Heart left ventricle (tissue), 16 donors: ENCODE results near the gene MMRN2. TPM values are rescaled to one million over a fixed set of nuclear protein-coding genes. Genes with fewer than 3 reads are reported as not detected.
A peak's percentile ranks its signal among the peaks of the same experiment; 100 is the strongest.
"Not testable (repeated sequence)": the region's sequence is repeated elsewhere in the genome, so short reads cannot be mapped to it uniquely, and the experiment has no call there.

Experiments used
- ATAC-seq, 4 donors: fragments of 200-7000 bp; cut with Tn5 transposase; one replicate each; pipeline ENCODE4 v1.9.1; 2020 to 2022; ENCODE audit warnings: moderate library complexity in 4 of 4, mild to moderate bottlenecking in 3 of 4, moderate number of reproducible peaks in 1 of 4
- DNase-seq, 5 donors: peaks; one replicate each; pipeline ENCODE4 v3.0.0-alpha.2; 2020
- H3K27ac ChIP-seq, 12 donors: fragments of 200-600 bp; sonication (generic) in 4 of 12; one replicate each; pipeline versions ENCODE4 v1.5.0 to v1.8.0; 2016 to 2022; ENCODE audit warnings: mild to moderate bottlenecking in 2 of 12
- H3K27me3 ChIP-seq, 9 donors: fragments of 200-600 bp; sonication (generic) in 2 of 9; one replicate each; pipeline versions ENCODE4 v1.5.1 to v1.8.0; 2016 to 2022; ENCODE audit warnings: mild to moderate bottlenecking in 3 of 9
- H3K36me3 ChIP-seq, 9 donors: fragments of 200-600 bp; sonication (generic) in 2 of 9; one replicate each; pipeline versions ENCODE4 v1.5.0 to v1.8.0; 2018 to 2022; ENCODE audit warnings: mild to moderate bottlenecking in 2 of 9
- H3K4me1 ChIP-seq, 12 donors: fragments of 200-600 bp; sonication (generic) in 4 of 12; one replicate each; pipeline versions ENCODE4 v1.5.0 to v1.8.0; 2016 to 2022; ENCODE audit warnings: mild to moderate bottlenecking in 3 of 12
- H3K4me3 ChIP-seq, 12 donors: fragments of 200-600 bp; sonication (generic) in 4 of 12; one replicate each; pipeline versions ENCODE4 v1.5.0 to v1.8.0; 2017 to 2022; ENCODE audit warnings: mild to moderate bottlenecking in 9 of 12, moderate library complexity in 4 of 12
- H3K9me3 ChIP-seq, 12 donors: fragments of 200-600 bp; sonication (generic) in 4 of 12; one replicate each; pipeline versions ENCODE4 v1.5.0 to v1.8.0; 2016 to 2022; ENCODE audit warnings: mild to moderate bottlenecking in 1 of 12
- POLR2A ChIP-seq, 2 donors: fragments of 450-650 bp; IDR thresholded peaks; one replicate each; pipeline ENCODE4 v1.6.1; 2017; ENCODE audit warnings: antibody characterized with exemption in 2 of 2, mild to moderate bottlenecking in 2 of 2, moderate library complexity in 2 of 2
- WGBS, 4 donors: extraction: QIAGEN DNeasy Blood & Tissue Kit in 2 of 4; methylation state at CpG; one replicate each; pipeline versions ENCODE4 v1.1.5 to v1.1.7; 2013 to 2018; 5-methylcytosine and 5-hydroxymethylcytosine counted together
- intact Hi-C, 10 donors: fragments of 100-400 bp; cut with DNase I; formaldehyde crosslinking; loops; one replicate each; pipeline versions ENCODE4 v1.11.1 to v1.14.2; 2022
- polyA plus RNA-seq, 2 donors: library from polyadenylated mRNA; stranded (reverse); fragments of 200-250 nt; gene quantifications; one replicate each; pipeline ENCODE4 v1.2.3, GENCODE V29; 2013
- total RNA-seq, 9 donors: library from RNA; depleted of rRNA in 2 of 9; stranded (reverse); fragments of >200 nt in 2 of 9; fragmentation: NEBNext Ultra II Directional in 3 of 9; extraction: Animal tissue kit (Norgen Biotek cat#: 25700) in 3 of 9; gene quantifications; one replicate each; pipeline versions ENCODE4 v1.1.0 to v1.2.4, GENCODE V29; 2016 to 2023
- TF ChIP-seq, protein P1 (sequence below), 12 donors: fragments of 200-600 bp; sonication (generic) in 4 of 12; IDR thresholded peaks; one replicate each; pipeline versions ENCODE4 v1.5.0 to v1.8.0; 2018 to 2022; ENCODE audit warnings: antibody characterized with exemption in 12 of 12, mild to moderate bottlenecking in 5 of 12
- donor health status: ischemic (EF 13 %, LVEDD 7.1; RV severe dilation, severe dysfunction).
- donor health status: healthy with polysubstance abuse.
- donor health status: DM: no; HTN: yes; CAD: no.
- donor health status: DM: no; HTN: no; CAD: no.
- donor health status: ischemic (EF 25% LVEDD 6.9; RV normal size, moderate dysfunction).
- donor health status: ischemic (EF 25% LVEDD 5.7; RV mildly dilated, moderate dysfunction).
- donor health status: healthy.
- donor health status: DM: yes; HTN: yes; CAD: no.
- donor health status: ischemic (EF 35%, LVEDD 5.7; RV mildly dilated, moderate dysfunction).
- donor health status: nonischemic (EF 11% LVEDD 7.7; RV severe dilation, severe dysfunction).
- donor health status: DM: yes; HTN: yes; CAD: no.
- donor health status: PGD.
- donor health status: ischemic (EF 29% LVEDD 5.4; RV normal size, mild dysfunction).
- donor health status: nonischemic (EF 23%, LVEDD 6.1; RV moderate dilation, normal function).

Gene MMRN2
- total and polyA plus RNA-seq, 11 donors, result 15.8 to 93.0 (median 32.7) TPM

DNA sequence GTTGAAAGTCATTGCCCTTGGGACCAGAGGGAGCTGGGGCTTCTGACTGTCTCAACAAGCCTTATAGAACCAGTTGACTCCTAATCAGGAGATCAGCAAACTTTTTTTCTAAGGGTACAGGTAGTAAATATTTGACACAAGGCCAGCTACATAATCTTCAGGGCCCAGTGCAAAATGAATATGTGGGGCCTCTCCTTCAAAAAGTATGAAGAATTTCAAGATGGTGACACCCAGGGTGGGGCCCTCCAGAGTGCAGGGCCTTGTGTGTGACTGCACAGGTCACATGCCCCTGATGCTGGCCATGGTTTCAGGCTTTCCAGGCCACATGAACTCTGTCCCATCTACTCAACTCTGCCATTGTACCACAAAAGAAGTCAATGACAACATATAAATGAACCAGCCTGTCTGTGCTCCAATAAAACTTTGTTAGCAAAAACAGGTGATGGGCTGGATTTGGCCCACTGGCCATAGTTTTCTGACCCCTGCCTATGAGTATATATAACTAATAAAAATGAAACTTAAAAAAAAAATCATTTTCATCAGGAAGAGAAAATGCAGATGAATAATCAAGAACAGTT, 6.1 kb downstream of the MMRN2 start:
- Histone ChIP-seq H3K27me3 (no peaks in the 10 kb centered on the region), H3K4me1 (peaks cover 2 to 78% (median 31%) of the 10 kb centered on the region in 12 donors), H3K36me3 (peaks cover 0 to 12% (median 0%) of the 10 kb centered on the region in 9 donors), H3K27ac (peak overlapping the region in 2 of 12 donors; percentile 15 to 21), H3K4me3 (no peak overlapping the region), H3K9me3 (peaks cover 0 to 19% (median 1%) of the 10 kb centered on the region in 12 donors)
- TF ChIP-seq POLR2A (IDR thresholded peaks at IDR 0.05), result no peak
- TF ChIP-seq, protein P1, sequence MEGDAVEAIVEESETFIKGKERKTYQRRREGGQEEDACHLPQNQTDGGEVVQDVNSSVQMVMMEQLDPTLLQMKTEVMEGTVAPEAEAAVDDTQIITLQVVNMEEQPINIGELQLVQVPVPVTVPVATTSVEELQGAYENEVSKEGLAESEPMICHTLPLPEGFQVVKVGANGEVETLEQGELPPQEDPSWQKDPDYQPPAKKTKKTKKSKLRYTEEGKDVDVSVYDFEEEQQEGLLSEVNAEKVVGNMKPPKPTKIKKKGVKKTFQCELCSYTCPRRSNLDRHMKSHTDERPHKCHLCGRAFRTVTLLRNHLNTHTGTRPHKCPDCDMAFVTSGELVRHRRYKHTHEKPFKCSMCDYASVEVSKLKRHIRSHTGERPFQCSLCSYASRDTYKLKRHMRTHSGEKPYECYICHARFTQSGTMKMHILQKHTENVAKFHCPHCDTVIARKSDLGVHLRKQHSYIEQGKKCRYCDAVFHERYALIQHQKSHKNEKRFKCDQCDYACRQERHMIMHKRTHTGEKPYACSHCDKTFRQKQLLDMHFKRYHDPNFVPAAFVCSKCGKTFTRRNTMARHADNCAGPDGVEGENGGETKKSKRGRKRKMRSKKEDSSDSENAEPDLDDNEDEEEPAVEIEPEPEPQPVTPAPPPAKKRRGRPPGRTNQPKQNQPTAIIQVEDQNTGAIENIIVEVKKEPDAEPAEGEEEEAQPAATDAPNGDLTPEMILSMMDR (IDR thresholded peaks at IDR 0.05), result no peak
- intact Hi-C loops, result no loop called here
- no peak for ATAC-seq
- peak in 1 of 5 donors; percentile 19 for DNase-seq

DNA sequence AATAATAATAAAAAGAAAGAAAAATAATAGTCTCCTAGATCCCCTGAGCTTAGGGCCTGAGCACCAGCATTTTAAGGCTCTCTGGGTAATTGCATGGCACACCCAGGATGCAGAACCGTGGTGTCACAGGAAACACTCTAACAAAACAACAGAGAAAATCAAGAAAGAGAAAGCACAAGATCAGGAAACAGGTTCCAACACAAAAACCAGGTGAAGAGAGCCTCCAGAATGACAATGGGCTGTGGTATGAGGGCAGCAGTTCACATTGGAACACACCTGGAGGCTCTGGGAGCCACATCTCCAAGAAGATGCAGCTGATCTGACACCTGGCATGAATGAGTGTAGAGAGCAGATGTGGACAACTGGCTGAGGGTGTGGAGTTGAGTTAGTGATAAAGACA, 7.1 kb downstream of the MMRN2 start:
- ATAC-seq (no peak), DNase-seq (no peak)
- intact Hi-C loops, result no loop called here
- H3K27me3 ChIP-seq, result no peaks in the 10 kb centered on the region
- H3K4me1 ChIP-seq, result peaks cover 2 to 86% (median 40%) of the 10 kb centered on the region in 12 donors
- H3K4me3 ChIP-seq, result no peak overlapping the region
- H3K36me3 ChIP-seq, result peaks cover 0 to 12% (median 0%) of the 10 kb centered on the region in 9 donors
- WGBS, 4 donors, result 47 to 66% (median 56%) methylated on average over 1 of the region's 1 CpG
- TF ChIP-seq, protein P1 (IDR thresholded peaks at IDR 0.05), result no peak
- TF ChIP-seq POLR2A (IDR thresholded peaks at IDR 0.05), result no peak
- H3K9me3 ChIP-seq, result peaks cover 0 to 19% (median 1%) of the 10 kb centered on the region in 12 donors
- no peak overlapping the region for H3K27ac ChIP-seq

DNA sequence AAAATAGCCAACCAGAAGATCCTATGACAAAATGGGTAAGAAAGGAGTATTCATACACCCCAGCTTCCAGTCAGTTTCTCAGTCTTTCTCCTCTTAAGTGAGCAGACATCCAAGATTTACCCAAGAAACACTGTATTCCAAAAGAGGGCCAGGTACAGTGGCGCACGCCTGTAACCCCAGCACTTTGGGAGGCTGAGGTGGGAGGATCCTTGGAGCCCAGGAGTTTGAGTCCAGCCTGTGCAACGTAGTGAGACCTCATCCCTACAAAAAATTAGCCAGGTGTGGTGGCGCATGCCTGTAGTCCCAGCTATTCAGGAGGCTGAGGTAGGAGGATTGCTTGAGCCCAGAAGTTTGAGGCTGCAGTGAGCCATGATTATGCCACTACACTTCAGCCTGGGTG, 9.6 kb downstream of the MMRN2 start:
- Histone ChIP-seq H3K4me1 (peaks cover 0 to 71% (median 25%) of the 10 kb centered on the region in 12 donors), H3K9me3 (peaks cover 0 to 12% (median 1%) of the 10 kb centered on the region in 12 donors), H3K36me3 (peaks cover 0 to 36% (median 14%) of the 10 kb centered on the region in 9 donors)
- DNase-seq, H3K4me3 ChIP-seq, intact Hi-C loops, ATAC-seq, H3K27ac ChIP-seq, H3K27me3 ChIP-seq: not testable (repeated sequence)
- WGBS, 4 donors, result 92 to 95% (median 94%) methylated on average over 4 of the region's 4 CpGs

GRCh38 chr10:86946213-86947155, 10.9 kb downstream of the MMRN2 start:
- no peak overlapping the region for H3K27ac ChIP-seq
- ATAC-seq (peak in 2 of 4 donors; percentile 27 to 28), DNase-seq (peak in 3 of 5 donors; percentile 45 to 73 (median 57))
- no peaks in the 10 kb centered on the region for H3K9me3 ChIP-seq
- H3K36me3 ChIP-seq, result peaks cover 0 to 48% (median 16%) of the 10 kb centered on the region in 9 donors
- H3K4me1 ChIP-seq, result peaks cover 0 to 59% (median 26%) of the 10 kb centered on the region in 12 donors
- peaks cover 0 to 5% (median 0%) of the 10 kb centered on the region in 9 donors for H3K27me3 ChIP-seq
- no peak overlapping the region for H3K4me3 ChIP-seq
- TF ChIP-seq, protein P1 (IDR thresholded peaks at IDR 0.05), result no peak
- TF ChIP-seq POLR2A (IDR thresholded peaks at IDR 0.05), result no peak
- intact Hi-C loops, result no loop called here
- 75 to 82% (median 77%) methylated on average over 11 to 13 of the region's 13 CpGs for WGBS, 4 donors
